H1 (cell line): Measurements from ENCODE around the gene CENPC.

ENCODE experiments used
- CTCF ChIP-seq, 3 experiments: IDR thresholded peaks; 1 replicate in 2 of 3; 2 replicates in 1 of 3; pipeline versions ENCODE4 v1.5.1 to v1.6.1; 2011; ENCODE audit warnings: low read length in 3 of 3, mild to moderate bottlenecking in 3 of 3, inconsistent platforms in 2 of 3, low read depth in 1 of 3, moderate library complexity in 1 of 3; ENCODE audit not compliant: insufficient read depth in 1 of 3; ENCODE audit errors: control extremely low read depth in 1 of 3
- E2F6 ChIP-seq: IDR thresholded peaks from 2 replicates; pipeline ENCODE4 v1.6.1; 2012; ENCODE audit warnings: inconsistent platforms
- EGR1 ChIP-seq: IDR thresholded peaks from 2 replicates; pipeline ENCODE4 v1.6.1; 2011; ENCODE audit warnings: low read depth, low read length, borderline replicate concordance
- EZH2 ChIP-seq: fragments of 200-600 bp; sonication (generic); IDR thresholded peaks from 2 replicates; pipeline ENCODE4 v1.7.1; 2012; ENCODE audit warnings: low read depth, mild to moderate bottlenecking, moderate library complexity, low read length, inconsistent platforms; ENCODE audit not compliant: severe bottlenecking
- JUN ChIP-seq: IDR thresholded peaks from 2 replicates; pipeline ENCODE4 v1.6.1; 2011; ENCODE audit warnings: low read depth, mild to moderate bottlenecking, improper control_type of control experiment, low read length
- POLR2A ChIP-seq, 2 experiments: IDR thresholded peaks; 1 replicate in 1 of 2; 2 replicates in 1 of 2; pipeline ENCODE4 v1.6.1; 2011; ENCODE audit warnings: low read depth in 2 of 2, low read length in 2 of 2, mild to moderate bottlenecking in 2 of 2; ENCODE audit errors: control extremely low read depth in 1 of 2
- SIN3A ChIP-seq, 2 experiments: IDR thresholded peaks in 1 of 2; conservative IDR thresholded peaks in 1 of 2; 2 replicates each; pipeline ENCODE4 v1.6.1; 2011 to 2012; ENCODE audit warnings: low read length in 2 of 2, improper control_type of control experiment in 1 of 2, low read depth in 1 of 2, mild to moderate bottlenecking in 1 of 2
- SUZ12 ChIP-seq: fragments of 200-600 bp; sonication (generic); IDR thresholded peaks from 2 replicates; pipeline ENCODE4 v1.6.1; 2012; ENCODE audit warnings: mild to moderate bottlenecking, inconsistent platforms, low read length, moderate library complexity, mixed read lengths
- TAF1 ChIP-seq: IDR thresholded peaks from 2 replicates; pipeline ENCODE4 v1.6.1; 2011; ENCODE audit warnings: mild to moderate bottlenecking, low read depth, low read length
- TEAD4 ChIP-seq: IDR thresholded peaks from 2 replicates; pipeline ENCODE4 v1.6.1; 2012; ENCODE audit warnings: low read depth, low read length, inconsistent platforms, mixed read lengths
- ZNF274 ChIP-seq: IDR thresholded peaks from 2 replicates; pipeline ENCODE4 v1.7.0; 2012; ENCODE audit warnings: low read length, borderline replicate concordance; ENCODE audit errors: extremely low read depth

GRCh38 chr4:67550451-67550850 lies 5.1 kb upstream of the CENPC start:
- TF ChIP-seq EZH2 (no peak), TEAD4 (no peak), POLR2A (IDR thresholded peaks at IDR 0.05; ENCODE audit: control extremely low read depth in 1 of 2, low read depth in 2 of 2, low read length in 2 of 2) (no peak), CTCF (IDR thresholded peaks at IDR 0.05; ENCODE audit: control extremely low read depth in 1 of 3, insufficient read depth in 1 of 3, low read depth in 1 of 3, low read length in 3 of 3) (no peak), EGR1 (no peak), SUZ12 (no peak), TAF1 (no peak), ZNF274 (no peak), E2F6 (no peak), SIN3A (conservative IDR thresholded peaks at IDR 0.05 in 1 of 2, IDR thresholded peaks at IDR 0.05 in 1 of 2; ENCODE audit: low read depth in 1 of 2, low read length in 2 of 2) (no peak), JUN (no peak)
